C4-2B (cell line): ENCODE measurements around the gene MICU2.

Experiments
- H3K27ac ChIP-seq: fragments of 450-650 bp; 2 replicates; pipeline ENCODE4 v1.5.1; 2017
- CTCF ChIP-seq: fragments of 450-650 bp; conservative IDR thresholded peaks from 2 replicates; pipeline ENCODE4 v1.5.1; 2017; ENCODE audit warnings: mild to moderate bottlenecking
- ZFX ChIP-seq: fragments of 450-650 bp; IDR thresholded peaks from 2 replicates; pipeline ENCODE4 v1.6.1; 2017

Gene MICU2, protein sequence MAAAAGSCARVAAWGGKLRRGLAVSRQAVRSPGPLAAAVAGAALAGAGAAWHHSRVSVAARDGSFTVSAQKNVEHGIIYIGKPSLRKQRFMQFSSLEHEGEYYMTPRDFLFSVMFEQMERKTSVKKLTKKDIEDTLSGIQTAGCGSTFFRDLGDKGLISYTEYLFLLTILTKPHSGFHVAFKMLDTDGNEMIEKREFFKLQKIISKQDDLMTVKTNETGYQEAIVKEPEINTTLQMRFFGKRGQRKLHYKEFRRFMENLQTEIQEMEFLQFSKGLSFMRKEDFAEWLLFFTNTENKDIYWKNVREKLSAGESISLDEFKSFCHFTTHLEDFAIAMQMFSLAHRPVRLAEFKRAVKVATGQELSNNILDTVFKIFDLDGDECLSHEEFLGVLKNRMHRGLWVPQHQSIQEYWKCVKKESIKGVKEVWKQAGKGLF

DNA sequence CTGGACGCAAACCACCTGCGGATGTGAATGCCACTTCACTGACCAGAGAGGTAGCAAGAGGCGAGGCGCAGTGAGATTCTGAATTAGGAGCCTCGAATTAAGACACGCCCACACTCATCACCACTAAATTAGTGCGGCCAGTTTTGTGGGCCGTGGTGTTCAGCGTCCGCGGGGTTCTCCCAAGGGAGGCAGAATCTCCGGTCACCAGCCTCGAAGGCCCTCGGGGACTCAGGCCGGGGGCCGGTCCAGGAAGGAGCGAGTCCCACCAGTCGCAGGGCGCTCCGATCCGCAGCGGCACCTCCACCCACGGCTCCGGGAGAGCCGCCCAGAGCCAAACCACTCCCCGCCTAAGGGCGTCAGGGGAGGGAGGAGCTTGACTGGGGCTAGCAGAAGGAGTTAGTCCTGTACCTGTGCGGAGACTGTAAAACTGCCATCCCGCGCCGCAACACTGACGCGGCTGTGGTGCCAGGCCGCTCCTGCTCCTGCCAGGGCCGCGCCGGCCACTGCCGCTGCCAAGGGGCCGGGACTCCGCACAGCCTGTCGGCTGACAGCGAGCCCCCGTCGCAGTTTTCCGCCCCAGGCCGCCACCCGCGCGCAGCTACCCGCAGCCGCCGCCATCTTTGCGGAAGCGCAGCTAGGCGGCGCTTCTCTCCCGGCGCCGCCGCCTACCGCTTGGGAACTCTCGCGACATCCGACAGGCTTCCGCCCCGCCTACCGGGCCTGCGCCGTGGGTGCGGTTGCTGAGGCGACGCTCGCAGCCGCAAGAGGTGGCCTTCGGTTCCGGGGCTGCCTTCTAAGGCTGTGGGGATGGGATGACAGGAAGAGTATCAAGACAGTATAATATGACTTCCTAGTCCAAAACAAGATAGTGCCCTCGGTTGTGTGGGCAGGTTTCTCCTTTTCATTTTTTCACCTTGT, at the start of gene MICU2:
Gene MICU2, minus strand, starts transcription at position 640 of the 918 bp plus-strand sequence. Its CDS starts 22 bp downstream, at position 618.
- H3K27ac ChIP-seq: peak within 1 kb of the TSS; percentile 90
- TF ChIP-seq ZFX (peak; percentile 95), CTCF (peak; percentile 55)

DNA sequence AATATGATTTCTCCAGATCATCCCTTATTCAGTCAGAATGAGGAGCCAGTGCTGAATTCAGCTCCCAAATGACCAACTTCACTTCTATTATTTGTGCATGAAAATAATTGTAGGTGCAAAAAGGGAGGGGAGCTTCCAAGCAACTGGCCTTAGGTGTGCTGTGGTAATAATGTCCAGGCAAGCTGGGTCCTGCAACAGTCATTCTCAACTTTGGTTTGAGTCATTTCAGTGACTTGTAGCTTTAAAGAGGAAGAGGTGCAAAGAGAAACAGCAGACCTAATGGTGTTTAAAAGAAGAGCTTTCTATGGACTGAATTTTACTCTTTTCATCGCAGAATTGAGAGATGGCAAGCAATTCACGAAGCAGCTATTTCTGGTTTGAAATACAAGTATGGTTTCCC, 37.7 kb upstream of the MICU2 start:
- no peak overlapping the region for H3K27ac ChIP-seq
- no peak for TF ChIP-seq CTCF
- no peak for TF ChIP-seq ZFX

DNA sequence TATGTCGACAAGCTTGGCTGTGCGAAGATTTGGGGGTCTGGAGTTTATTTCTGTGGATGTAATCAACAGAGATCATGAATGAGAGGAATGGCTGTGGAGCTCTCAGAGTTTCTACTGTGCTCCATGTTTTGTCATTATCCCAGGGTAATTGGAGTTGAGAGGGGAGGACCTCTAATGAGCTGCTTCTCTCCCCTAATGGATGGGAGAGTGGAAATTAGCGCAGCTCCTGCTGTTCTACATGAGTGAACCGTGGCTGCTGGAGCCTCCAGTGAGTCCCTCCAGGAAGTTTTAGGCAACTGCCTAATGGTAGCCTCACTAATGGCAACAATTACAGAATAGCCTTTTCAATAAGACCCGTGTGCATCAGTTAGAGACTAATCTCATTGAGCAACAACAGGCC, 35.6 kb upstream of the MICU2 start:
- no peak for TF ChIP-seq ZFX
- TF ChIP-seq CTCF: no peak
- H3K27ac ChIP-seq: no peak overlapping the region

- TF ChIP-seq ZFX (no peak), CTCF (peak; percentile 96)
- H3K27ac ChIP-seq: no peak overlapping the region
Measured at GRCh38 chr13:21638319-21639282, 34.6 kb upstream of the MICU2 start.

GRCh38 chr13:21637296-21637695, 33.3 kb upstream of the MICU2 start:
- H3K27ac ChIP-seq: no peak overlapping the region
- TF ChIP-seq ZFX: no peak
- TF ChIP-seq CTCF: no peak

DNA sequence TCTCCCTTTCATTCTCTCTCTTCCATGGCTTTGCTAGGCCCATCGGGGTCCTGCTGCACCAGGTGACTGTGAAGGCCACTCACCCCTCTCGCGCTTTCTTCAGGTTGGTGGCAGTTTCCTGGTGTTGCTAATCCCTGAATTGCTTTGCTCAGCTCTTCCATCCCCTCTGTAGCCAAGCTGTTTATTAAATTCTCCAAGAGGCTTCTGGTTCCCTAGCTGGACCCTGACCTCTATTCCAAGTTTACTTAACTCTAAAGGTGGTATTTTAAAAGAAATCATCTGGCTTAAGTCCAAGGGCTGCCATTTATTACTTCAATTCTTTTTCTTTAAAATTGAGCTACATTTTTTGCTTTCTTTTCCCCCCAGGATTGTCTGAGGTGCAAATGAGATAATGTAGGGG, 32.7 kb upstream of the MICU2 start:
- H3K27ac ChIP-seq: no peak overlapping the region
- no peak for TF ChIP-seq ZFX
- no peak for TF ChIP-seq CTCF
